ENCODE data around the gene DCAF7.

The DCAF7 gene

GRCh38 chr17:63549946-63550816 lies at the start of gene DCAF7:
Gene DCAF7 (plus strand): TSS chr17:63550477. CDS start chr17:63550678, 201 bp downstream.
- DNase-seq: peak; percentile 100

- DNase-seq: no peak
Observed at GRCh38 chr17:63500543-63501390, 49.5 kb upstream of the DCAF7 start.

GRCh38 chr17:63503341-63503705 lies 47.0 kb upstream of the DCAF7 start:
- no peak for DNase-seq

- no peak for DNase-seq
Observed at GRCh38 chr17:63504261-63504660, 46.0 kb upstream of the DCAF7 start.

GRCh38 chr17:63505341-63505740 lies 44.9 kb upstream of the DCAF7 start:
- DNase-seq: no peak

GRCh38 chr17:63506627-63507026 lies 43.6 kb upstream of the DCAF7 start:
- DNase-seq: no peak

GRCh38 chr17:63511331-63511730 lies 38.9 kb upstream of the DCAF7 start:
- no peak for DNase-seq

GRCh38 chr17:63512388-63512787 lies 37.9 kb upstream of the DCAF7 start:
- DNase-seq: no peak

GRCh38 chr17:63512896-63513644 lies 37.2 kb upstream of the DCAF7 start:
- DNase-seq: no peak

- DNase-seq: no peak
Observed at GRCh38 chr17:63514477-63514876, 35.8 kb upstream of the DCAF7 start.

- DNase-seq: no peak
Observed at GRCh38 chr17:63514974-63515373, 35.3 kb upstream of the DCAF7 start.

- no peak for DNase-seq
Observed at GRCh38 chr17:63515426-63515825, 34.9 kb upstream of the DCAF7 start.

GRCh38 chr17:63516910-63517824 lies 33.1 kb upstream of the DCAF7 start:
- no peak for DNase-seq

GRCh38 chr17:63517825-63518534 lies 32.3 kb upstream of the DCAF7 start:
- DNase-seq: no peak

GRCh38 chr17:63519116-63519881 lies 31.0 kb upstream of the DCAF7 start:
- no peak for DNase-seq

- no peak for DNase-seq
Observed at GRCh38 chr17:63519972-63520882, 30.1 kb upstream of the DCAF7 start.

GRCh38 chr17:63523253-63523855 lies 26.9 kb upstream of the DCAF7 start, which contains the start of gene KCNH6:
Gene KCNH6 (plus strand): TSS chr17:63523358. CDS start chr17:63523414, 56 bp downstream.
- peak; percentile 27 for DNase-seq

- DNase-seq: no peak
Observed at GRCh38 chr17:63524051-63524450, 26.2 kb upstream of the DCAF7 start.

All from hematopoietic multipotent progenitor cell treated with erythropoietin and hydrocortisone succinate and interleukin-3 and kit ligand, for 6 days (in vitro differentiated cells).